Smooth muscle cell (in vitro differentiated cells): ENCODE data around the gene NFIL3. TPM values are rescaled to one million over a fixed set of nuclear protein-coding genes. Genes with fewer than 3 reads are reported as not detected.

Experiments used
- DNase-seq: peaks from one replicate; lab custom pipeline; 2025; ENCODE audit not compliant: unreplicated experiment; lab: John Stamatoyannopoulos, UW
- H2AFZ ChIP-seq: fragments of 200-600 bp; sonication (generic); 2 replicates; pipeline ENCODE4 v1.6.0; 2016; ENCODE audit warnings: antibody characterized with exemption, low read depth, mild to moderate bottlenecking
- H3F3A ChIP-seq: fragments of 200-600 bp; sonication (generic); 2 replicates; pipeline ENCODE4 v1.6.0; 2017; ENCODE audit warnings: antibody characterized with exemption, low read depth
- H3K27ac ChIP-seq: fragments of 200-600 bp; sonication (generic); 2 replicates; pipeline ENCODE4 v1.5.1; 2016; ENCODE audit warnings: low read depth, mild to moderate bottlenecking
- H3K27me3 ChIP-seq: fragments of 200-600 bp; sonication (generic); 2 replicates; pipeline ENCODE4 v1.6.1; 2016; ENCODE audit warnings: low read depth, mild to moderate bottlenecking
- H3K36me3 ChIP-seq: fragments of 200-600 bp; sonication (generic); 2 replicates; pipeline ENCODE4 v1.5.1; 2016; ENCODE audit warnings: low read depth
- H3K4me1 ChIP-seq: fragments of 200-600 bp; sonication (generic); 2 replicates; pipeline ENCODE4 v1.5.1; 2016; ENCODE audit warnings: low read depth
- H3K4me2 ChIP-seq: fragments of 200-600 bp; sonication (generic); 2 replicates; pipeline ENCODE4 v1.6.0; 2016; ENCODE audit warnings: mild to moderate bottlenecking
- H3K4me3 ChIP-seq: fragments of 200-600 bp; sonication (generic); 2 replicates; pipeline ENCODE4 v1.5.1; 2016; ENCODE audit warnings: mild to moderate bottlenecking
- H3K79me2 ChIP-seq: fragments of 200-600 bp; sonication (generic); 2 replicates; pipeline ENCODE4 v1.6.0; 2016; ENCODE audit warnings: low read depth, mild to moderate bottlenecking
- H3K9ac ChIP-seq: fragments of 200-600 bp; sonication (generic); 2 replicates; pipeline ENCODE4 v1.6.0; 2016; ENCODE audit warnings: low read depth
- H3K9me3 ChIP-seq: fragments of 200-600 bp; sonication (generic); replicated peaks from 2 replicates; pipeline ENCODE4 v1.5.1; 2016; ENCODE audit warnings: low read depth
- H4K20me1 ChIP-seq: fragments of 200-600 bp; sonication (generic); 2 replicates; pipeline ENCODE4 v1.6.0; 2016; ENCODE audit warnings: low read depth
- WGBS: methylation state at CpG from one replicate; pipeline ENCODE4 v1.1.7; 2016; ENCODE audit warnings: low lambda C conversion rate; 5-methylcytosine and 5-hydroxymethylcytosine counted together
- polyA plus RNA-seq: library from polyadenylated mRNA; unstranded; fragments of >200 nt; fragmentation: Nextera tagmentation; extraction: Ambion mirVana; gene quantifications from 2 replicates; pipeline ENCODE4 v1.2.1, GENCODE V29; 2016
- total RNA-seq: library from RNA; depleted of rRNA; stranded (reverse); fragments of >200 nt; gene quantifications from 2 replicates; pipeline ENCODE4 v1.2.3, GENCODE V29; 2014
- TF ChIP-seq, protein P1 (sequence below): fragments of 200-600 bp; sonication (generic); IDR thresholded peaks from 2 replicates; pipeline ENCODE4 v1.5.1; 2017; ENCODE audit warnings: borderline replicate concordance, mild to moderate bottlenecking, antibody characterized with exemption; ENCODE audit not compliant: insufficient read depth, poor library complexity, severe bottlenecking

The NFIL3 gene
- total and polyA plus RNA-seq, 2 experiments from 2014 or later: 36.4 to 60.7 TPM

DNA sequence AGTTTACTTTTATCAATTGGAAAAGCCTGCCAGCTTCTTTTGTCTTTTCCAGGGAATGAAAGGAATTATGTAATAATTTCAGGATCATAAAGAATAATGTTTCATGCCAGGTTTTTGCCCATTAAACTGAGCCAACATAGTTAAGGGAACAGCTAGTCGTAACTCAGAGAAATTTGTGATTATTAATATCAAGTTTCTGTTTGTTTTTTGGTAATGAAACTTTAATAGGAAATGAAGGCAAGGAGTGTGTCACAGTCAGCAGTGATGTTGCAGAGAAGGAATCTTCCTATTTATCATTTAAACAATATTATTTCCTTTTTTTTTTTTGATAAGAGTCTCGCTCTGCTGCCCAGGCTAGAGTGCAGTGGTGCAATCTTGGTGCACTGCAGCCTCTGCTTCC lies 10.7 kb downstream of the NFIL3 start:
- H4K20me1 ChIP-seq: peaks cover 100% of the 10 kb centered on the region
- no peak overlapping the region for H3K4me2 ChIP-seq
- no peak overlapping the region for H3K27ac ChIP-seq
- WGBS: 98% methylated on average over 2 of the region's 2 CpGs
- H3K4me3 ChIP-seq: no peak overlapping the region
- H3K79me2 ChIP-seq: peaks cover 95% of the 10 kb centered on the region
- no peak for DNase-seq
- H3F3A ChIP-seq: peaks cover 28% of the 10 kb centered on the region
- no peaks in the 10 kb centered on the region for H3K9me3 ChIP-seq
- no peaks in the 10 kb centered on the region for H3K27me3 ChIP-seq
- TF ChIP-seq, protein P1, sequence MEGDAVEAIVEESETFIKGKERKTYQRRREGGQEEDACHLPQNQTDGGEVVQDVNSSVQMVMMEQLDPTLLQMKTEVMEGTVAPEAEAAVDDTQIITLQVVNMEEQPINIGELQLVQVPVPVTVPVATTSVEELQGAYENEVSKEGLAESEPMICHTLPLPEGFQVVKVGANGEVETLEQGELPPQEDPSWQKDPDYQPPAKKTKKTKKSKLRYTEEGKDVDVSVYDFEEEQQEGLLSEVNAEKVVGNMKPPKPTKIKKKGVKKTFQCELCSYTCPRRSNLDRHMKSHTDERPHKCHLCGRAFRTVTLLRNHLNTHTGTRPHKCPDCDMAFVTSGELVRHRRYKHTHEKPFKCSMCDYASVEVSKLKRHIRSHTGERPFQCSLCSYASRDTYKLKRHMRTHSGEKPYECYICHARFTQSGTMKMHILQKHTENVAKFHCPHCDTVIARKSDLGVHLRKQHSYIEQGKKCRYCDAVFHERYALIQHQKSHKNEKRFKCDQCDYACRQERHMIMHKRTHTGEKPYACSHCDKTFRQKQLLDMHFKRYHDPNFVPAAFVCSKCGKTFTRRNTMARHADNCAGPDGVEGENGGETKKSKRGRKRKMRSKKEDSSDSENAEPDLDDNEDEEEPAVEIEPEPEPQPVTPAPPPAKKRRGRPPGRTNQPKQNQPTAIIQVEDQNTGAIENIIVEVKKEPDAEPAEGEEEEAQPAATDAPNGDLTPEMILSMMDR: no peak
- H3K36me3 ChIP-seq: peaks cover 10% of the 10 kb centered on the region
- no peak overlapping the region for H2AFZ ChIP-seq
- no peaks in the 10 kb centered on the region for H3K4me1 ChIP-seq
- H3K9ac ChIP-seq: no peak overlapping the region

DNA sequence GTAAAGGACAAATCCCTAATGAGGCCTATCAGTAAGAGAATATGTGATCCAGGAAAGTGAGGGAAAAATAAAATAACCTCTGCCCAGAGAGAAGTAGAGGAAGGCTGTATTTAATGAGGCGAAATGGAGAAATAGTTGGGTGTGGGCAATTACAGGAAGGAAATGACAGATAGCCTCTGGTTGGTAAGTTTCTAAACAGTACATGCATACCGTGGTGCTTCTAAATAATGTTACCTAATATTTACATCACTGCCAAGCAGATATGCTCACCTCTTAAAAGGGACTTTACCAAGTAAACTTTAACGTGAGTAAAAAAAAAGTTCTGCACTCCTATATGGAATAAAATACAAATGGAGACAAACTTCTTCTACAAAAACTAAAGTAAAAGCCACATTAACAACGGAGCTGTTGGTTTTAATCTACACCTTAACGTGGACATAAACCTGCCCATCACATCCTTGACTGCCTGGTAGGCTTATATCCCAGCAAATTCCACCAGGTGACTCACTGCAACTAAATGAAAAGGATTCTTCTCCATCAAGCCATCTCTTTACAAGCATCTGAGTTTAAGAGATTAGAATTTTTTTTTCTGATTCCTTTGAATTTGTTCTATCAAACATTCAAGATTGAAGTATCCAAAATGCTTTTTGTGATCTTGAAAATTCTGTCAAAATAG lies 12.4 kb downstream of the NFIL3 start:
- no peak for DNase-seq
- Histone ChIP-seq H3K36me3 (peaks cover 10% of the 10 kb centered on the region), H2AFZ (no peak overlapping the region), H3K9me3 (no peaks in the 10 kb centered on the region), H3K79me2 (peaks cover 78% of the 10 kb centered on the region), H4K20me1 (peaks cover 100% of the 10 kb centered on the region), H3K4me2 (peak overlapping the region; percentile 50), H3K4me3 (no peak overlapping the region), H3F3A (peaks cover 28% of the 10 kb centered on the region), H3K4me1 (no peaks in the 10 kb centered on the region), H3K27ac (peak overlapping the region; percentile 32), H3K9ac (no peak overlapping the region), H3K27me3 (no peaks in the 10 kb centered on the region)
- 65% methylated on average over 5 of the region's 5 CpGs for WGBS
- TF ChIP-seq, protein P1: no peak

DNA sequence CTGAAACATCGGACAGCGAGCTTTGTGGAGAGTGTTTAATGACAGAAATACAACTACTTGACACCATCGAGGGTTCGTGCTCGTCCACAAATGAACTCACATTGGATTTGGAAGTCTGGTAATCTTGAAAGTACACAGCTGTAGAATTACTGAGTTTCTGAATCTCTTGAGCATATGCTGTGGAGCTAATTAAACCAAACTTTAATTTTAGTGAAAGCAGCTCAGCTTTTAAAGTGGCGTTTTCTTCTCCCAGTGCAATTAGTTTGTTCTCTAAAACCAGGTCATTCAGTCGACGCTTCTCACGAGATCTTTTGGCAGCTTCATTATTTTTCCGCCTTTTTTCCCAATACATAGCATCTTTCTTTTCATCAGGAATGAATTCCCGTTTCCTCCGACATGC lies 13.5 kb downstream of the NFIL3 start:
- no peak overlapping the region for H3K9ac ChIP-seq
- no peak overlapping the region for H3K4me3 ChIP-seq
- H3K79me2 ChIP-seq: peaks cover 67% of the 10 kb centered on the region
- peaks cover 89% of the 10 kb centered on the region for H4K20me1 ChIP-seq
- H3K27ac ChIP-seq: no peak overlapping the region
- no peaks in the 10 kb centered on the region for H3K9me3 ChIP-seq
- no peak for DNase-seq
- peaks cover 10% of the 10 kb centered on the region for H3K36me3 ChIP-seq
- H2AFZ ChIP-seq: no peak overlapping the region
- no peaks in the 10 kb centered on the region for H3K4me1 ChIP-seq
- 96% methylated on average over 12 of the region's 12 CpGs for WGBS
- no peaks in the 10 kb centered on the region for H3K27me3 ChIP-seq
- TF ChIP-seq, protein P1: no peak
- peaks cover 31% of the 10 kb centered on the region for H3F3A ChIP-seq
- H3K4me2 ChIP-seq: no peak overlapping the region

DNA sequence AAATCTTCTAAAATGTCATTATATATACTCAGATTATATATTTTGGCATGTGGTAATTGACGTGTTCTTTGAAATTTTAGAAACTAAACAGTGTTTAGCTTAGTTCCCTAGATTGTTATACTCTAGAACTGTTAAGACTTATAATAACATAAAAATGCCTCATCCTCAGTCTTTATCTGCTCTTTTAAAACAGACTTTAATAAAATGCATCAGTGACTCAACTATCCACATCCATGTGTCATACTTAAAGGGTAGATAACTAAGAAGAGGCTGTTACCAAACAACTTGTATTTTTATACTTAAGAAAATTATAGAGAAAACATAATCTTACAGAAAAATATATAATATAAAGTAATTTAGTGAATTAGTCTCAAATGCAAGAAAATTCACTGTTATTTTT lies 15.2 kb downstream of the NFIL3 start:
- Histone ChIP-seq H3K36me3 (peaks cover 10% of the 10 kb centered on the region), H2AFZ (no peak overlapping the region), H3K9me3 (no peaks in the 10 kb centered on the region), H3K9ac (no peak overlapping the region), H3K4me2 (peak overlapping the region; percentile 60), H3K4me3 (no peak overlapping the region), H3K79me2 (peaks cover 50% of the 10 kb centered on the region), H3K27me3 (no peaks in the 10 kb centered on the region), H3K27ac (peak overlapping the region; percentile 70), H4K20me1 (peaks cover 72% of the 10 kb centered on the region), H3F3A (peaks cover 34% of the 10 kb centered on the region), H3K4me1 (no peaks in the 10 kb centered on the region)
- no peak for DNase-seq
- TF ChIP-seq, protein P1: no peak
- WGBS: 28% methylated on average over 1 of the region's 1 CpG
